A204.1 (cell line): ENCODE results near the gene CSK.

Experiments
- FAIRE-seq: peaks from 2 replicates; lab custom pipeline; 2012; peaks lifted over from hg19 to GRCh38; lab: Jason Lieb, UNC

Gene CSK

DNA sequence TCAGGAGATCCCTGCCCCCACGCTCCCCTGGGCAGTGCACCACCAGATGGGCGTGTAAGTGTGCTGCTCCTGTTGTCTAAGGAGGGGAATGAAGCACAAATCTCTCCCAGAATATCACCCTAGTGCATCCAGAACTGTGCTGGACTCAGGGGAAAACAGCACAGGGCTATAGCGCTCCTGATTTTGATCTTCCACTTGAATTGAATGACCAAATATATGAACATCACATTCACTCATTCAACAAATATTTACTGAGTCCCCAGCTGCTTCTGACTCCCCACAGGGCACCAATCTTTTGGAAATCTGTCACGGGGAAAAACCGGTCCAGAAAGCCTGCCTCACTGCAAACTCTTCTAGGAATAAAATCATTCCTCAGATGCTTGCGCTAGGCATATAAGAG lies 47.0 kb downstream of the CSK start:
- no peak for FAIRE-seq

DNA sequence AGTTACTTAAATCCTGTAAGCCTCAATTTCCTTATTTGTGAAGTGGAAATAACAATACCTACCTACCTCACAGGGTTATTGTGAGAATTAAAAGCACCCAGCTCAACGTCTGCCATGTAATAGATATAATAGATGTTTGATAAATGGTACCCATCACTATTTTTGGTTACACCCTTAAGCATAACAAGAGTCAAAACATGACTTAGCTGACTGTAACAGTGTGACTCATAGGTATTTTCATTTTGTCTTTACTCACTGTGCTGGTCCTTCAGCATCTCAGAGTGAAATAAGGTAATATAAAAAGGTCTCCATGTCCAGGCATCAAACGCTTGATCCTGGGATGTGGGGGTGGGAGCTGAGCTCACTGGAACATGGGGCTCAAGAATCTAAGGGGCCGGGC lies 47.6 kb downstream of the CSK start:
- FAIRE-seq: no peak

DNA sequence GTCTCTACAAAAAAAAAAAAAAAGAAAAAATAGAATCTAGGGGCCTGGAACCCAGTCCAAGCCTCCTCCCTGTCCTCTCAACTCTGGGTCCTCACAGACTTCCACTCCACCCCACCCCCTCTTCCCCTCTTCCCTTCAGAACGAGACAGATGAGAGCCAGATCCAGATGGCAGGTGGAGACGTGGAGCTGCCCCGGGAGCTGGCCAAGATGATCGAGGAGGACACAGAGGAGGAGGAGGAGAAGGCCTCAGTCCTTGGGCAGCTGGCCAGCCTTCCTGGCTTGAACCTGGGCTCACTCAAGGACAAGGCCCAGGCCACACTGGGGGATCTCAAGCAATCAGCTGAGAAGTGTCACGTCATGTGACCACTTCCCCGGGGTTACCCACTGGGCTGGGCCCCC lies 48.1 kb downstream of the CSK start:
- FAIRE-seq: no peak

DNA sequence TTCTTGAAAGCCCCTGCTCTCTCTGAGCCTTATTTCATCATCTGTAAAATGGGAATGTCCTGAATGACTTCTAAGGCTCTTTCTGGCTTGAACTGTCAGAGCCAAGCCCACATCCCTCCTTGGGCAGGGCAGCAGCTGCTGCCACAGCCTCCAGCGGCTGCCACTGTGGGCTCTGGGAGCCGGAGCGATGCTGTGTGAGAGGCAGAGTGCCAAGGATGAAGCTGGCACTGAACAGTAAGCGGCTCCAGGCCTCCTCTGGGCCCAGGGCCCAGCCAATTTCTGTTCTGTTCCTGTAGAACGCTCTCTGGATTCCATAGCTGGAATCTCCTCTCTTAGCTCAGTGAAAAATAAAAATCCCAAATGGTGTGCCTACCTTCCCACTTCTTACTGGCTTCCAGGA lies 49.0 kb downstream of the CSK start:
- no peak for FAIRE-seq

DNA sequence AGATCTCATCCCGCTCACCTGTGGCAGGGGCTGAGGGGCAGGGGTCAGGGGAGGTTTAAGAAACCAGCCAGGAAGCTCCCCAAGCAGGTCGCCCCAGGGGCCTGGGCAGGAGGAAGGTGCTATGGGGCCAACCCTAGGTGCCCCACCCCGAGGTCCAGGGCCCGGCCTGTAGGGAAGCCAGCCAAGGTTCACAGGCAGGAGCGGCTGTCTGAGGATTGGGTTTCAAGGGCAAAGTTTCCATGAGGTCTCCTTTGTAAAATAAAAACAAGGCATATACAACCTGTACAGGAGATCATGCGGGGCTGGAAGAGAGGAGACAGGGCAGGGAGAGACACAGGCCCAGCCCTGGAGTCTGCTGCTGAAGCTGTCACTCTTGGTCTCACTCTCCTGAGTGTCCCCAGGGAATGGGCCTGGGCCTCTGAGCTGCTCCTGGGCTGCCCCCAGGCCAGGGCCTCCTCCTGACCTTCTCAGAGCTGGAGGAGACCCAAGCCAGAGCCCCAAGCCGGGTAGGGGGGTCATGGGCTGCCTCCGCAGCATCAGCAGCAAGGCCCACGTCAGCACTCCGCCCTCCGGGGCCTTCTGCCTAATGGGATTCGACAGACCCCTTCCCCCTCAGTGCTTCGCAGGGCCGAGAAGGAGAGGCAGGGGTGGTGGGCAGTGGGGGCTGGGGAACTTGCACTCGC lies 50.1 kb downstream of the CSK start:
- no peak for FAIRE-seq

DNA sequence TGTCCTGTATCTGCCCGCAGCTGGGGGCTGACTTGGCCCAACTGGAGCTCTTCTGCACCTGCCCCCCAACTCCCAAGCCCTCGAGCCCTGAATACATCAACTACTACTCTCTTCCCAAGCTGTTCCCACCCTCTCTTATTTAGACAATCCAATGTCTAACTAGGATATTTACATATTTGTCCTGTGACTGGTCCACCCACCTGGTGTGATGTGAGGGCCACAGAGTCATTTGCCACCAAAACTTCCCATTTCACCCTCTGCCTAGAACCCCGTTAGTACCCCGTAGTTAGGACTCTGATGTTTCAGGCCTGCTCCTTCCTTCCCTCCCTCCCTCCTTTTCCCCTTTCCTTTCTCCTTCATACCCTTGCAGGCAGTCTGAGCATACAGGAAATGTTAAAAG lies 50.9 kb downstream of the CSK start:
- no peak for FAIRE-seq

DNA sequence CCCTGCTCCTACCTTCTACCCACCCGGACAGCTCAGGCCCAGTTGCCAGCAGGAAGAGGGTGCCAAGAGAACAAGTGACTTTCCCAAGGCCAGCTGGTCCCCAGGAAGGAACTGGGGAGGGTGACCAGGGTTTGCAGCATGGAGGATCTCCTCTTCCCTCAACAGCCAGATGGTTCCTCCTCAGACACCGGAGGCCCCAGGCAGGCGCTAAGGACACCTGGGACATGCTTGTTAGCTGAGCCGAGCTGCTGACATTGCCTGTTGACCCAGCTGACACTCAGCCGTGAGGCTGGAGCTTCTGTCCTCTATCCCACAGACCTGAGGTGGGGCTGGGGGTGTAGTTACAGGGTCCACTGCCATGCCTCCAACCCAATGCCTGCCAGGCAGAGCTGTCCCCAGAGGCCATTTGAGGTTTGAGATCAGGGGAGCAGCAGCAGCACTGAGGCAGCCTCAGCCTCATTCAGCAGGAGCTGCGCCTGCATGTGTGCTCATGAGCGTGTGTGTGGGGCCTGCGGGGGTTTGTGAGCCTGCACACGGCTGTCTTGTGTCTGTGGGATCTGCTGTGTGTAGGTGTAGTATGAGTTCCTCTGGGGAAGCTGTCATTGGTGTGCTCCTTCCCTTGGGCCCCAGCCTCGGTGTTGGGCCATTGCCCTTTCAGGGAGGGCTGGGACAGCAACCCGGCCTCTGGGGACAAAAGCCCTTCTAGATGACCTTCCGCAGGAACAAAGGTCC lies 51.7 kb downstream of the CSK start:
- FAIRE-seq: no peak

DNA sequence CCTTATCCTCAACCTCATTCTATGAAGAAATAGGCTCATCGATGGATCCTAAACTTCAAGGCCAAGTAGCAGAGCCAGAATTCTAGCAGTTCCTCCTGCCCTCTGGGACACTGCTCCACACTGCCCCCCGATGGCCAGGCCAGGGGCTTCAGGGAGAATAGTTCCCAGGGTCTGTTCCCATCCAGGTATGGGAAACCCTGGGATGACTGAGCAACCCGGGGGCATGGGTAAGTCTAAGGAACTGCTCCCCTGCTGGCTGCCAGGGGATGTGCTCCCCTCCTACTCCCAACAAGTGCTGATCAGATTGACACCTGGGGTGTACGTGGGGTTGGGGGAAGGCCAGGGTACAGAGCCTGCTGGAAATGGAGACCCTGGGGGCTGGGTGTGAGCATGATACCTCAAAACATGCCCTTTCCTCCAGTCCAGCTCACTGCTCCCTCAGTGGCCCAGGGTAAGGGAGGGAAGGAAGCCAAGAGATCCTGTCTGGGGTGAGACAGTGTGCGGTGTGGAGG lies 53.5 kb downstream of the CSK start:
- no peak for FAIRE-seq

DNA sequence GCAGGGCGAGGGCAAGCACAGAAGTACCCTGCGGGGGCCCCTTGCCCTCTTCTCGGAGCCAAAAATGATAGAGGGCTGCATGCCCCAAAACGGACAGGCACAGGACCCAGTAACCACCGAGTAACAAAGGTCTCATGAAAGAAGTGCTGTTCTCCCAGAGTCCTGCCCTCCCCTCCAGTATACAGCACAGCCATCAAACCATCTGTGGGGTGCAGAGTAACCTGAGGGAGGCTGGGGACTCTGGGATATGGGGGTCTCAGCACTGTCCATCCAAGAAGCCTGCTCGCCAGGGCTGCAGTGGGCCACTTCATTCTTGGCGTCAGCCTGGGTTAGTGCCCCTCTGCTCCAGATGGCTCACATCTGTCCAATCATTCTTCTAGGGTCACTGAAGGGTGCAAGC lies 55.0 kb downstream of the CSK start:
- no peak for FAIRE-seq

DNA sequence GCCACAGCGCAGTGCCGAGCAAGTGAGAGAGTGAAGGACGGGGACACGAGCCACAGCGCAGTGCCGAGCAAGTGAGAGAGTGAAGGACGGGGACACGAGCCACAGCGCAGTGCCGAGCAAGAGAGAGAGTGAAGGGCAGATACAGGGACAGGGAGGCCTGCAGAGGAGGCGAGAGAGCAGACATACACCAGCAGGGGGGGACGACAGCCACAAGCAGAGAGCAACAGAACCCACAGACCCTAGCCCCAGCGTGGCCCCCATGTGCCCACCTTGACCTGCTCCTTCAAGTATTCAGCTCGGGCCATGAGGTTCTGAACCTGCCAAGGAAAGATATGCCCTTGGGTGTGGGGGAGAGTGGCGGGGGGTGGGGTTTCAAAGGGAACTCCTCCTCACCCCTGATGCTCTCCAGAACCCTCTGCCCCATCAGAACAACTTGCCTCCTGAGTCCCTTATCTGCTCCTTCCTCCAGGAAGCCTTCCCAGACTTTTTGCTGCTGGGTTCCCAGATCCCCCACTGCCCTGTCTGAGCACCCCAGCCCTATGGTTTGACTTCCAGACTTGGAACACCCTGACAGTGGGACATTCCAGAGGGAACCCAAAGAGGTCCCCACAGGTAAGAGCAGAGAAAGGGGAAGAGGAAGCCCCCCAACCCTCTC lies 55.7 kb downstream of the CSK start:
- FAIRE-seq: no peak

DNA sequence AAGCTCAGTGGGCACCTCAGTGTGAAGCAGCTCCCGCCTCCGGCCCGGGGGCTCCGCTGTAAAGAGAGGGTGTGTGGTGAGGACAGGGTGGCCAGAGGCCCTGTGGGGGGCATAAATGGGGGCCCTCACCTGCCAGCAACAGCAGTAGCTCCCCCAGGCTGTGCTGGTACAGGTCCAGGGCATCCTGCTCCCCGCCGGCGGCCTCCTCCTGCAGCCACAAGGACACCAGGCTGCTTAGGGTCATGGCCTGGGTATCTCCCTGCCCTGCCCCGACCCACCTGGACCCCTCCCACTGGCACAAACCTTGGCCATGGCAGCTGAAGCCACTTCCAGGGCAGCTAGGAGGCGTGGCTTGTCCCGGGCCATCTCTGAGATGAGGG lies 56.2 kb downstream of the CSK start:
- FAIRE-seq: no peak

DNA sequence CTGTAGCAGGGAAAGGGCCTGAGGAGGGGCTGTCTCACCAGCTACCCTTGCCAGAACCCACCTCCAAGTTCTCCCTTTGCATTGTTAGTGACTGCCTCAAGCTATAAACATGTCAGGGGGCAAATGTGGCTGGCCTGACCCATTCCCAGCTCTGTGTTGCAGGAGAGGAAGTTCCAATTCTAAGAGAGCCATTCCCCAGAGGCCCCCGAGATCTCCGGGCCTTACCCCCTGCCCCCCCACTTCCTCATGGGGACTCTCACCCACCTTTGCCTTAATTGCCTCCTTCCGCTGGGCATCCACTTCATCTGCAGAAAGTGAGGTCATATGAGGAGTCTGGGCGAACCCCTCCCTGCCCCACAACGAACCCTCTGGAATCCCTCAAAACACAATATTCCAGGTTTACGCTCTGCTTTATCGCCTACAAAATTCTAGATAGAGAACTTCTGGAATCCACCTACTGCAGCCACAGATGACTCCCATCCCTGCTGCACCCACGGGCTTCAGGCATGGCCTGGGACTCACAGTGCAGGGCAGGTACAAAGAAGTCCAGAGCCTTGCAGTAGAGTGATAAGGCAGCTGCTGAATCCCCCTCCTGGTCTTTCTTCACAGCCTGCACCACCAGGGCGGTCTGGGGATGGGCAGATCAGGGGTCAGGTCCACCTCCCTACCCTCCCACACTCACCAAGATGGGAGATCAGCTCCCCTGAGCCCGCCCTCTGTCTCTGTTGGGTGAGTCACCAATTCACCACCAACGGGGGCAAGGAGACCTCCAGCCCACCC lies 57.1 kb downstream of the CSK start:
- FAIRE-seq: no peak

DNA sequence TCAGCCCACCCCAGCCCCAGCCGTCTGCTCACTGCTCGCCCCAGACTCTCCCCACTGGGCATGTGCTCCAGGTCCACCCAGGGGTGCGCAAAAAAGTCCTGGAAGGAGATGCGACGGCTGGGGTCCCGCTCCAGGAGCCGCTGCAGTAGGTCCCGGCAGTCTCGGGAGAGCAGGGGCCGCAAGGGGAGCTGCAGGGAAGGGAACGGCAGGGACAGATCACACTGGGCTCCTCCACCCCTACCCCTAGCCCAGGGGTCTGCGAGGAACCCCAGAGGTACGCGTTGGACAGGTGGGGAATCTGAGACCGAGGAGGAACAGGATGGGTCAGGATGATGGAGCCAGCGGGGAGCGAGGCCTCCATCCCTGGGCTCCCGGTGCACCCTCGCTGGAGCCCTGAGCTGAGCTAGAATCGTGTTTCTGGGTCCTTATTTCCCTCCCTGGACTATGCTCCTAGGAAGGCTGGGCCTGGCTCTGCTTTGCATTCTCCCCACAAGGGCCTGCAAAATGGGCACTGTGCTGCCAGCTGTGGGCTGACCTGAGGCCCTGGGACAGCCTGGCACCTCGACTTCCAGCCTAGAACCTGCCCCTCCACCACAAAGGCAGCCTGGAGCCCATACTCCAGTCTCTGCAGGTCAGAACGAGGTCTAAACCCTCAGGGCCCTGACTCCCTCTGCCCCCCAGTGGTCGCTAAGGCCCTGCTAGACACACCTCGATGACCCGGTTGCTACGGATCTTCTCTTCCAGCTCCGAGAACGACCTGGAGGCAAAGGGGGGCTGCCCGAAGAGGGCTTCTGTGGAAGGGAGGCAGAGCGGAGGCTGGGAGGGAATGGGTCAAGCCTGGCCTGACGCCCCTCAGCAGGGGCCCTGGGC lies 57.9 kb downstream of the CSK start:
- FAIRE-seq: no peak

DNA sequence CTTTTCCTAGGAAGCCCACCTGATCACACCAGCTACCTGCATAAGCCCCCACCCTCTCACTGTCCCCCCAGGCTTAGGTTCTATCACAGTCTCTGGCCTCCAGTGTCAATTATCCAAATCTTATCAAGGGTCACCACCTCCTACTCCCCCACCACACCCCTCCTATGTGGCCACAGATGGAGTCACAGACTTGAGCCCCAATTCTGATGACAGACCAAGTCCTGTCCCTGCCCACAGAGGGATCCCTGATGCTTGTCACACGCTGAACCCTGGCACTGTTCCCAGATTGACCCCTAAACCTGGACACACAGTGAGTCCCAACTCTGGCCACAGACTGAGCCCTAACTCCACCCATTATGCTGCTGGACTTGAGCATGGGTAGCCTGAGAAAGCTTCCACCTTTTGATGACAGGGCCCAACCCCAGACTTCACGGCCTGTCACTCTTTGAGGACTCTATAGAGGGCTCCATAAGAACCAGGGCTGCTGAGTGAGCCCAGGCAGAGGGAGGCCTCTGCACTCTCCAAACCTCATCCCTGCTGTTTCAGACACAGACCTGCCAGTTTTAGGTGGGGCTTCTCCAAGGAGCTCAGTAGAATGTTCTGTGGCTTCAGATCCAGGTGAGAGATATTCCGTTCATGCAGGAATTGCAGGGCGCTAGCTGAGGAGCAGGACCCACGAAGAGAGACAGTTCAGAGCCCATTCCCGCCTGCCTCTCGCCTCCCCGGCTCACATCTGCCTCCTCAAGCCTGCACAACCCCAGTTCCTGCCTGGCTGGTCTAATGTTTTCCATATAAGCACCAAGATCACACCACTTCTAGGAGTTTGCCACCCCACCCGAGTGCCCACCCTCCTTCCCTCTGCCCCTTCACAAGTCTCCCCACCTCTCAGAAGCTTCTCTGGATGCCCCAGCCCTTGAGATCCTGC lies 59.2 kb downstream of the CSK start:
- no peak for FAIRE-seq

DNA sequence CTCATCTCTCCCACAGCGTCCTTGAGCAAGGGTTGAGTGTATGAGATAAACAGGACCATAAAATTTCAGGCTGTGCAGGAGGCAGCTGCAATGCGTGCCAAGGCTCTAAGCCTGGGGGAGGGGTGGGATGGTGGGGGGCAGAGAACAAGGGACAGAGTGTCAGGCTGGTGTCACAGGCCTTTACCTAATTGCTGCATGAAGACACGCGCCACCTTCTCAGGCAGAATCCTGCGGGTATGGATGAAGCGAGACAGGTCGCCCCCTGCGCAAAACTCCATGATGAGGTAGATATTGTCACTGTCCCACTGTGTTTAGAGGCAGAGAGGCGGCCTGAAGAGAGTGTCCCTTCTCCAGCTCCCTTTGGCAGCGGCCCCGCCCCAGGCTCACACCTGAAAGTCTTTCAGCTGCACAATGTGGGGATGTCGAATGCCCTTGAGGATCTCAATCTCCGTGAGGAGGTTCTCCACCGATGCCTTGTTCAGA lies 60.1 kb downstream of the CSK start:
- no peak for FAIRE-seq

DNA sequence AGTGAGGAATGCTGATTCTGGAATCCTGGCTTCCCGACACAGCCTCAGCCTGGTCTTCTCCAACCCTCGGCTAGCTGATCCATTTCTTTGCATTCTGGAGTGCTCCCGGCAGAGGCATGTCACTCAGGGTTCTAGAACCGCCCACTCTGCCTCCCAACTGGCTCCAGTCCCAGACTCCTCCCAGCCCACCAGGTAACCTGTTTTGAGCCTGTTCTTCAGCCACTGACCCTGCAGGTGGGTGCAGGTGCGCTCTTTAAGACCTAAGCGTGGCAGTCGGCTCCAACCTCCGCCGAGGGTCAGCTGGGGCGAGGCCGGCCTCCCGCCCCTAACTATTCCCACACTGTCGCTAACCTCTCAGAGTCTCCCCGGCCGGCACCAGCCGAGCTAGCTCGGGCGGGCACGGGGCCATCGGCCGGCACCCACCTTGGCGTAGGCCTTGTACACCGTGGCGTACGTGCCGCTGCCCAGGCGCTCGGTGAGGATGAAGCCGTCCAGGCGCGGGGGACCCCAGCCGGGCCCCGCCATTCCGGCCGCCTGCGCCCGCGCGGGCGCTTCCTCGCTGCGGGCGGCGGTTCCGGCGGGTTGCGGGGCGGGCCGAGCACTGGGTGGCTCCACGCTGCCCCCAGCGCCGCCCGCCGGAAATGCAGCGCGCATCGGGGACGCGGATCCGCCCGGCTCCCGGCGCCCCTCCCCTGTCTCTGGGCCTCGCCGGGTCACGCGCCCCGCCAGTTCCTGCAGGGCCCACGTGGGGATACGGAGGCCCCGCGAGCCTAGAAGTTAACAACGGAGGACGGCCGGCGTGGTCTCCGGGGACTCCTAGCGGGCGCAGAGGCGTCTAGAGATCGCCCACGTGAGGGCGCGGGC lies 60.9 kb downstream of the CSK start, which contains the start of gene ULK3:
Gene ULK3 (minus strand): TSS at position 576 of the 864 bp plus-strand sequence. CDS start 51 bp downstream, at position 525.
- no peak for FAIRE-seq

DNA sequence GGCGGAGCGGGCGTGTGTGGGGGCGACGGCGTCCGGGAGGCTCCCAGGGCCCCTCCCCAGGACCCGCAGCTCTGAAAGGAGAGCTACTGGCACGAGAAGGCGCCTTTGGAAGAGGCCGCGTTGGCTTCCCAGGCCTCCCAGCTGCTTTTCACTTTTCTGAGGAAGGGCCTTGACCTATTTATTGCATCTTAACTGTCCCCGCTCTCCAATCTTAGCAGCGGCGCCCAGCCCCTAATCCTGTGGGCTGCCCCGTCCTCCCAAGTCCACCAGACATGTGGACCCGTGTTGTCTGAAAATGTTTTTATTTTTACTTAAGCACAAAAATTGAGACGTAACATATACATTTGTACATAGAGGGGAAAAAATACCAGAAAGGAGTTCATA lies 61.6 kb downstream of the CSK start:
- FAIRE-seq: no peak

DNA sequence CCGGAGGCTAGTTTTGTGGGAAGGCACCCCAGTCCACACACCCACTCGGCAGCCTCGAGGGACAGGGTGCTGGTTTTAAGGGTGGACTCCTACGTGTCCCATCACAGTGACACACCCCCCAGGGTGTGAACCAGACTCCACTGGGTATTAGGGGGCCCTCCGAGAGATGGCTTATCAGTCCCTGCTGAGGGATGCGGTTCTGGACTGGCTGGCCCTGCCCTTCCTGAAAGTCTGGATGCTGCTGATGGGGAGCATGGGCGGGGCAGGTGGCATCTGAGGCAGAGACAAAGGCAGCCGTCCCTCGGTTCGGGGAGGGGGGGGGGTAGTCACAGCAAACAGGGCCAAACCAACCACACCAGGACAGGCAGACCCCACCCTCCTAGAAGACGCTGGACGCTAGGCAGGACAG lies 62.0 kb downstream of the CSK start:
- no peak for FAIRE-seq
